22Rv1 (cell line): ENCODE measurements around the gene FKBP5.

ENCODE experiments used
- H3K27ac ChIP-seq: fragments of 450-650 bp; 2 replicates; pipeline ENCODE4 v1.5.1; 2017
- CTCF ChIP-seq: fragments of 450-650 bp; IDR thresholded peaks from 2 replicates; pipeline ENCODE4 v1.5.1; 2017; ENCODE audit warnings: mild to moderate bottlenecking
- ZFX ChIP-seq: fragments of 450-650 bp; IDR thresholded peaks from 2 replicates; pipeline ENCODE4 v1.6.1; 2017; ENCODE audit warnings: antibody characterized with exemption, borderline replicate concordance

The FKBP5 gene

DNA sequence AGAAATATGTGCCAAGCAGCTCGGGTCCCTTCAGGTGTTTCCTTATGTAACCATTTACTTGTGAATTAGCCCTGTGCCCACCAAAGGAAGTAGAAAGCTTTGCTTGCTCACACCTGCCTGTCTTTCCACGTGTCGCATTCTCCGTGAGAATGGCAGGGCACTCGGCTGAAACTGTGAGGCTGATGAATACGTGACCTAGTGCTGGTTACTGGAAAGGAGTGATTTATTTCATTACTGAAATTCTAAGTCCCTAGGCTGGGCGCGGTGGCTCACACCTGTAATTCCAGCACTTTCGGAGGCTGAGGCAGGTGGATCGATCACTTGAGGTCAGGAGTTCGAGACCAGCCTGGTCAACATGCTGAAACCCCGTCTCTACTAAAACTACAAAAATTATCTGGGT, 130.1 kb downstream of the FKBP5 start:
- no peak for TF ChIP-seq ZFX
- TF ChIP-seq CTCF, result no peak
- H3K27ac ChIP-seq, result no peak overlapping the region

DNA sequence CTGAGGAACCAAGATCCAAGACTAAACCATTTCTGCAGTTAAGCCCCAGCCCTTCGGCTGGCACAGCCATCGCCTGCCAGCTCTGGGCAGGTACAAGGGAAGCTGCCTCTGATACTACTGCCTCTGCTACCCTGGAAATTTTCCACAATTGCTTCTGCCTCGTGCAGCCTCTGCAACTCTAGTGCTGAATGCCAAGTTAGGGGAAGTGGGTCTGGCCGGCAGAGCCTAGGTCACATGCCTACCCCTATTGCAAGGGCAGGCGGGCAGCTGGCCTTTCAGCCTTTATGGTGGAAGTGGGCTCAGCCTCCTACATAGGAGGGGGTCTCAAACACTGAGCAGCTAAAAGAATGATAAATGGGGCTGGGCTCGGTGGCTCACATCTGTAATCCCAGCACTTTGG, 131.5 kb downstream of the FKBP5 start:
- no peak overlapping the region for H3K27ac ChIP-seq
- TF ChIP-seq ZFX (no peak), CTCF (no peak)

DNA sequence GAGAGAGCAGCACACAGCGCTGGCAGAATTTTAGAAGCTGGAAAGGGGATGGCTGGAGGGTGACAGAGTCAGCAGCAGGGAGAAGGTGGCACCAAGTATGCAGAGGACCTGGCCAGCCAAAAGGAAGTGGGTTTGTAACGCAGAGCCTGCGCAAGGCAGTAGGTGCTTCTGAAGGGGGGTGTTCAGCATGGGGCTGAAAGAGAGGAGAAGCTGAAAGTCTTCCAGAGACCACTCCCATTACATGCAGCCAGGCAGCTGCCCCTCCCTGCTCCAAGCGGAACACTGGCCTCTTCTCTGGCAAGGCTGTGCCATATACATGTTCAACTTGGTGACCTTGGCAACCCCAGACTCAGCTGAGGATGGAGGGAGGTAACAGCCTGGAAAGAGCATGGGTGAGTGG, 133.9 kb downstream of the FKBP5 start:
- TF ChIP-seq CTCF (no peak), ZFX (no peak)

DNA sequence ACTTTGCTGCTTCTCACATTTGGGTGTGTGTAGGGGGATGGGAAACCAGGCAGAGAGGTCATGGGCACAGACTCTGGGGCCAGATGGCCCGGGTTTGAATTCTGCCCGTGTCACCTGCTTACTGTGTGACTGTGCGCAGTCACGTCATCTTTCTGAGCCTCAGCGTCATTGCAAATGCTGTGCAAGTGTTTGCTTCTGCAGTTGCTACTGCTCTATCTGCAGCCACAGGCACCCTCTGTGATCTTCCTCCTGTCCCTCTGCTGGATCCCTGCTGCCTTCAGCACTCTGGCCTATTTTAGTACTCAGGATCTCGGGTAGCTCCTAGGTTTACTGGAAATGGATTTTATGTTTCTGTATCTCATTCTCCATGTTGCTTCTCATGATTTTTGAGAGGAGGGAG, 135.4 kb downstream of the FKBP5 start:
- no peak overlapping the region for H3K27ac ChIP-seq
- TF ChIP-seq ZFX (no peak), CTCF (no peak)

More for the DNA sequence above, 133.9 kb downstream of the FKBP5 start:
- H3K27ac ChIP-seq, result no peak overlapping the region

GRCh38 chr6:35552285-35552917, 136.3 kb downstream of the FKBP5 start:
- TF ChIP-seq ZFX, result no peak
- peak; percentile 90 for TF ChIP-seq CTCF
- H3K27ac ChIP-seq, result no peak overlapping the region

DNA sequence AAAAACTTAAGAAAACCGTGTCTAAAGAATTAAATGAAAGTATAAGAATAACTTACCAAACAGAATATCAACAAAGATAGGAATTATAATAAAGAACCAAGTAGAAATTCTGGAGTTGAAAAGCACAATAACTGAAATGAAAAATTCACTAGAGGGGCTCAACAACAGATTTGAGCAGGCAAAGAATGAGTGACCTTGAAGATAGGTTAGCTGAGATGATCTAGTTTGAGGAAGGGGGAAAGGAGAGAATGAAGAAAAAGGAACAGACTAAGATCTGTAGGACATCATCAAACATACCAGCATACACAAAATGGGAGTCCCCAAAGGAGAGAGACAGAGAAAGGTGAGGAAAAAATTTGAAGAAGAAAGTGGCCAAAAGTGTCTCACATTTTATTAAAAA, 138.3 kb downstream of the FKBP5 start:
- no peak overlapping the region for H3K27ac ChIP-seq

GRCh38 chr6:35547676-35548075, 141.0 kb downstream of the FKBP5 start:
- no peak for TF ChIP-seq ZFX
- no peak for TF ChIP-seq CTCF
- H3K27ac ChIP-seq, result no peak overlapping the region

More for the DNA sequence above, 138.3 kb downstream of the FKBP5 start:
- TF ChIP-seq ZFX, result no peak
